ENCODE results near the gene DNAI2.

The DNAI2 gene

DNA sequence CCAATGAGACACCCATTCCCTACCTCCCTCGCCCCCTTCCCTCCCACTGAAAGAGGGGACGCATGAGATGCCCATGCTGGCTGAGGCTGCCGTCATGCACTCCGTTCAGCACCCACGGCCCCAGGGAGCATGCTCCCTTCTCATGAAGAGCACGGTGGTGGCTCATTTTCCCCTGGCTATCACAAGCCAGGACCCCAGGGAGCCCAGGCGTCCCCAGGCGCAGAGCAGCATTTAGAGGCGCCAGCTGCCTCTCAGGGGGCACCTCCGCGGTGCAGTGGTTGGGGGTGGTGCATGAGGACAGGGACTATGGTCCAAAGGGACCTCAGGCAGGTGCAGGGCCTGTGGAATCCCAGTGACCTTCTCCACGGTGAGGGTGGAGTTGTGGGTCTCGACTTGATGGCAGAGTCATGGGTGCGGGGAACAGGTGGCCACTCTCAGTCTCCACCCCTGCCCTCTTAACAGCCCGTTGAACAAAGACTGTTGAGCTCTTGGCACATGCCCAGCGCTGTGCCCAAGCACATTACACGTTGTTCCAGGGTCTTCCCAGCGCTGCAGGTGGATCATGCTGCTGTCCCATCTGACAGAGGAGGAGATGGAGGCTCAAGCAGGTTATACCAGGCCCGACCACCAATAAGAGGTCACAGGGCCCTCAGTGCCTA lies 65.6 kb downstream of the DNAI2 start:
- DNase-seq (ENCODE audit: low spot score), result no peak

GRCh38 chr17:74340470-74341023 lies 66.5 kb downstream of the DNAI2 start:
- DNase-seq (ENCODE audit: low spot score), result peak; percentile 73

- DNase-seq (ENCODE audit: low spot score), result no peak
Observed at GRCh38 chr17:74342224-74342623, 68.2 kb downstream of the DNAI2 start.

GRCh38 chr17:74343121-74343520 lies 69.1 kb downstream of the DNAI2 start:
- DNase-seq (ENCODE audit: low spot score), result no peak

GRCh38 chr17:74343526-74344284 lies 69.7 kb downstream of the DNAI2 start:
- DNase-seq (ENCODE audit: low spot score), result no peak

- DNase-seq (ENCODE audit: low spot score), result no peak
Observed at GRCh38 chr17:74344658-74345057, 70.6 kb downstream of the DNAI2 start.

DNA sequence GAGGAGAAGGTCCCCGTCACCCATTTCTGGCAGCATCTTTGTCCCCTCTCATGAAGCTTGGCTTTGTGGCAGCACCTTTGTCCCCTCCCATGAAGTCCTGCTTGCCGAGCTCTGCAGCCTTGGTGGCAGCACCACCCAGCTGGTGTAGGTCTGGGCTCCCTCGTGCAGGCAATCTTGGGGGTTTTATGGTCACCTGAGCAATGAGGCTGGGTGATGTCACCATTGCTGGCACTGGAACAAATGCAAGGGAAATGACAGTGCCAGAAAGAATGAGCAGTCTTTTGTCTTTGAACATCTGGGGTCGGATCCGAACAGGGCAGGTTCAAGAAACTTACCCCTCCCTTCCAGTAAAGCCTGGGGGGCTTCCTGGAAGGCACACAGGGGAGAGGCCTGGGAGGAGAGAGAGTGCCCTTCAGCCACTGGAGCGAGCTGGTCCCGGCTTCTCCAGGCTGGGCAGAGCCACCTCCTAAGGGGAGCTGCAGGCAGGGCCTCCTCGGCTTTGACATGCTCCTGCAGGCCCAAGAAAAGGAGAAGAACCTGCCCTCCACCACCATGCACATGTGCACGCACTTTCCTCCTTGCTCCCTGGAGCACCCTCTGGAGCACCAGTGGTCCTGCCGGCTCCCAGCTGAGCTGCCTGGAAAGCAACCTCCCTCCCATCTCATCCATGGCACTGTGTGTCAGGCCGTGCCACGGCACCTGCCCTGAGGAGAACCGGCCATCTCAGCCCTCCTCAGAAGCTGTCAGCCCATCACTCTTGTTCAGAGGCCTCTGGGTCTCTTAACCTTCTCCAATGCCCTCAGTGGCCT lies 71.6 kb downstream of the DNAI2 start:
- DNase-seq (ENCODE audit: low spot score), result no peak

DNA sequence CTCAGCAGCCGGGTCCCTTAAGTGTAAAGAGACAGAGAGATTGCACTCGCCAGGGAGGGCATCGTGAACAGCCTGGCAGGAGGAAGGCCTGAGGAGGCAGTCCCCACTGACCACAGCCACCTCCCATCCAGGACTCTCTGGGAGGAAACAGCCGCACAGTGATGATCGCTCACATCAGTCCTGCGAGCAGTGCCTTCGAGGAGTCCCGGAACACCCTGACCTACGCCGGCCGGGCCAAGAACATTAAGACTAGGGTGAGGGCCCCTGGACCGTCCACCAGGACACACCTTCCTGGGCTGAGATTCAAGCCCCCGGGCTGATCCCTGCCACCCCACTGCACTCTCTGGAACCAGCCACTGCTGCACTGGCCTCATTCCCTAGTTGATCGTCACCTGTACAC lies 73.6 kb downstream of the DNAI2 start:
- no peak for DNase-seq (ENCODE audit: low spot score)

DNA sequence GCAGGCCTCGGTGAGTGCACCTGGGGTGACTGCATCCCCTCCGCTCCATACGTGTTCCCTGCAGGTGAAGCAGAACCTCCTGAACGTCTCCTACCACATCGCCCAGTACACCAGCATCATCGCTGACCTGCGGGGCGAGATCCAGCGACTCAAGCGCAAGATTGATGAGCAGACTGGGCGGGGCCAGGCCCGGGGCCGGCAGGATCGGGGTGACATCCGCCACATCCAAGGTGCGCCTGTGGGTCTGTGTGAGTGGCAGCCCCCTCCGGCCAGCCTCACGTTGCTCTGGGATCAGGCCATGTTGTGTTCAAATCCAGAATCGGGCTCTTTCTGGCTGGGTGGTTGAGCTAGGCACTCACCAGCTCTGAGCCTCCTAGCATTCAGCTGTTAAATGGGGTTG lies 75.1 kb downstream of the DNAI2 start:
- no peak for DNase-seq (ENCODE audit: low spot score)

- DNase-seq (ENCODE audit: low spot score), result no peak
Observed at GRCh38 chr17:74350486-74350885, 76.5 kb downstream of the DNAI2 start.

DNA sequence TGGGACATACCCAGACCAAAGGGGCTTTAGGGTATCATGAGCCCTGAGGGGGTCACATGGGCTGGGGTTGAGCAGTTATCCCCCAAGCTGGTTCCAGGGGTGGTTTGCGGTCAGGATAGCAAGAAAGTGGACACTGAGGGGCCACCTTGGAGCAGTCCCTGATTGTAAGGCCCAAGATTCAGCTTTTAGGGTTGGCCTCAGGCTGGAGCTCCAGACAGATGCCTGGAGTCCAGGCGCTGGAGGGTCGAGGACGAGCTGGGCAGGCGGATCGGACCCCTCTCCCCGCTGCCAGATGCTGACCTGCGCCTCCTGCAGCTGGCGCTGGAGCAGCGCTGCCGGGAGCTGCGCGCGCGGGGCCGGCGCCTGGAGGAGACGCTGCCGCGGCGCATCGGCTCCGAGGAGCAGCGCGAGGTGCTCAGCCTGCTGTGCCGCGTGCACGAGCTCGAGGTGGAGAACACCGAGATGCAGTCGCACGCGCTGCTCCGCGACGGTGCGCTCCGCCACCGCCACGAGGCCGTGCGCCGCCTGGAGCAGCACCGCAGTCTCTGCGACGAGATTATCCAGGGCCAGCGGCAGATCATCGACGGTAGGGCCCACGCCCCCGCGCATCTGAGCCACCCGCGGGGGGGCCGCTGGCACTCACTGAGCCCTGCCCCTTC lies 77.6 kb downstream of the DNAI2 start:
- no peak for DNase-seq (ENCODE audit: low spot score)

DNA sequence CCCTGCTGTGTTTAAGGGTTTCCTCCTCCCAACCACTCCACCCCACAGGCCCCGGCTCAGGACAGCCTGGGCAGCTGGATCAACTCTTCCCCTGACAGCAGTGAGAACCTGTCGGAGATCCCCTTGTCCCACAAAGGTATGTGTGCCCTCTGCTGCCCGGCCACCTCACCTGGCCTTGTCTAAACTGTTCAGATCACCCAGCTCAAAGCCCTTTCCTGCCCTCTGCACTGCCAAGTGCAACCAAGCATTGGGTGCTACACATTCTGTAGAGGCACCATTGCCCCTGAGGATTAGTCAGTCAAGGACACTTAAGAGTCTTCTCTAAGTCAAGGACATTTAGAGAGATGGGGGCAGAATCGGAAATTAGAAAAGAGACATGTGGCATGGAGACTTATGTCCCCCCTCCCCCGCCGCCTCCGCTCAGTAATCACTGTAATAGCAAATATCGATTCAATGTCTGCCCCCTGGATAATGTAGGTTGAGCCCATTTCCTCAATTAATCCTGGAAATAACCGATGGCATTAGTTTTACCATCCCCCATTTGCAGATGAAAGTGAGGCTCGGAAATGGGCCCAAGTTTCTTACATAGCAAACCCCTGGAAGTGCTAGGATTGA lies 79.5 kb downstream of the DNAI2 start:
- DNase-seq (ENCODE audit: low spot score), result no peak

DNA sequence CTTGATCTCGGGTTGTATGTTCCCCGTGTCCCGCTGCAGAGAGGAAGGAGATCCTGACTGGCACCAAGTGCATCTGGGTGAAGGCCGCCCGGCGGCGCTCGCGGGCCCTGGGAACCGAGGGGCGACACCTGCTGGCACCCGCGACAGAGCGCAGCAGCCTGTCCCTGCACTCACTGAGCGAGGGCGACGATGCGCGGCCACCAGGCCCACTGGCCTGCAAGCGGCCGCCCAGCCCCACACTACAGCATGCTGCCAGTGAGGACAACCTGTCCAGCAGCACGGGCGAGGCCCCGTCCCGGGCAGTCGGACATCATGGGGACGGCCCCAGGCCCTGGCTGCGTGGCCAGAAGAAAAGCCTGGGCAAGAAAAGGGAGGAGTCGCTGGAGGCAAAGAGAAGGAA lies 80.1 kb downstream of the DNAI2 start:
- DNase-seq (ENCODE audit: low spot score), result peak; percentile 54

DNA sequence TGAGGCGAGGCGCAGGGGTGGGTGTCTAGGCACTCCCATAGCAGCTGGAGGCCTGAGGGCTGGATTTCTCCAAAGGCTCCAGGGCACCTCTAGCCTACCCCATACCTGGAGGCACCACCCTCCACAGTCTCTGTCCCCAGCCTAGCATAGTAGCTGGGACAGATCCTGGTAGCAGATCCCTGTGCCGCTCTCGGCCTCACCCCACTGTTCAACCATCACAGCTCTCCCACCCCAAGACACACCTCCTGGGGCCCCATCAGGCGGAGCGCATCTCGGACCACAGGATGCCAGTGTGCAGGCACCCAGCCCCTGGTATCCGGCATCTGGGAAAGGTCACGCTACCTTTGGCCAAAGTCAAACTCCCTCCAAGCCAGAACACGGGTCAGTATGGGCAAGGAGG lies 80.5 kb downstream of the DNAI2 start:
- no peak for DNase-seq (ENCODE audit: low spot score)

- DNase-seq (ENCODE audit: low spot score), result no peak
Observed at GRCh38 chr17:74355065-74355464, 81.0 kb downstream of the DNAI2 start.

GRCh38 chr17:74356646-74357465 lies 82.8 kb downstream of the DNAI2 start:
- no peak for DNase-seq (ENCODE audit: low spot score)

DNA sequence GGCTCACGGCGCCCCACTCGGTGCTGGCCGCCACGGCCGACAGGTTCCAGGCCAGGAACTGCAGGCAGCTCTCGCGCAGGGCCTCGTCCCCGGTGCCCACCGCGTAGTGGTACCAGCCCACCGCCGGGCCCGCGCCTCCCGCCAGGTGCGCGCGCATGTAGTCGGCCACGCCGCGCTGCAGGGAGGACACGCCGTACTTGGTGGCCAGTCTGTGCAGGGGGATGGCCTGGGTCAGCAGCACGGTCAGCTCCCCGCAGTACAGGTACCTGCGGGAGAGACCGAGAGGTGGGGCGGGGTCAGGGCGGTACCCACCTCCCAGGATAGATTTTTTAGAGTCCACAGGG lies 83.4 kb downstream of the DNAI2 start:
- DNase-seq (ENCODE audit: low spot score), result no peak

- DNase-seq (ENCODE audit: low spot score), result no peak
Observed at GRCh38 chr17:74358697-74359096, 84.7 kb downstream of the DNAI2 start.

DNA sequence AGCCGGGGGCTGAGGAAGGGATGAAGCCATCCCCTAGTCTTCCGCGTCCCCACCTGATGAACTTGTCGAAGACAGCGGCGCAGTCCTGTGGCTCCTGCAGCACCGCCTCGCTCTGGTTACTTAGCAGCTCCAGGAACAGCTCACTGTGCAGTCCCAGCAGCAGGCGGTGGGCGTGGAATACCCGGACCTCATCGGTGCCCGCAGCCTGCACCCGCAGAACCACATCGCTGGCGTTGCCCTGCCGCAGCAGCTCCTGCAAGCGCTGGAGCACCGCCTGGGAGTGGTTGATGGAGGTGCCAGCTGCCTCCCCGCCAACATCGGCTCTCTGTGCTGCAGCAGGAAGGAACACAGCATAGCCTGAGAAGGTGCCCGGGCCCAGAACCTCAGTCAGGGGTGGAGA lies 85.9 kb downstream of the DNAI2 start:
- peak; percentile 27 for DNase-seq (ENCODE audit: low spot score)

GRCh38 chr17:74360899-74361229 lies 86.8 kb downstream of the DNAI2 start:
- DNase-seq (ENCODE audit: low spot score), result no peak

All from Ammon's horn (tissue), 1 donor.